ENCODE data around the gene AGRN. TPM values are rescaled to one million over a fixed set of nuclear protein-coding genes. Genes with fewer than 3 reads are reported as not detected.
"Not testable (repeated sequence)": the region's sequence is repeated elsewhere in the genome, so short reads cannot be mapped to it uniquely, and the experiment has no call there.

AGRN gene
- total and polyA plus RNA-seq, 4 donors: 1.8 to 22.4 (median 16.9) TPM

DNA sequence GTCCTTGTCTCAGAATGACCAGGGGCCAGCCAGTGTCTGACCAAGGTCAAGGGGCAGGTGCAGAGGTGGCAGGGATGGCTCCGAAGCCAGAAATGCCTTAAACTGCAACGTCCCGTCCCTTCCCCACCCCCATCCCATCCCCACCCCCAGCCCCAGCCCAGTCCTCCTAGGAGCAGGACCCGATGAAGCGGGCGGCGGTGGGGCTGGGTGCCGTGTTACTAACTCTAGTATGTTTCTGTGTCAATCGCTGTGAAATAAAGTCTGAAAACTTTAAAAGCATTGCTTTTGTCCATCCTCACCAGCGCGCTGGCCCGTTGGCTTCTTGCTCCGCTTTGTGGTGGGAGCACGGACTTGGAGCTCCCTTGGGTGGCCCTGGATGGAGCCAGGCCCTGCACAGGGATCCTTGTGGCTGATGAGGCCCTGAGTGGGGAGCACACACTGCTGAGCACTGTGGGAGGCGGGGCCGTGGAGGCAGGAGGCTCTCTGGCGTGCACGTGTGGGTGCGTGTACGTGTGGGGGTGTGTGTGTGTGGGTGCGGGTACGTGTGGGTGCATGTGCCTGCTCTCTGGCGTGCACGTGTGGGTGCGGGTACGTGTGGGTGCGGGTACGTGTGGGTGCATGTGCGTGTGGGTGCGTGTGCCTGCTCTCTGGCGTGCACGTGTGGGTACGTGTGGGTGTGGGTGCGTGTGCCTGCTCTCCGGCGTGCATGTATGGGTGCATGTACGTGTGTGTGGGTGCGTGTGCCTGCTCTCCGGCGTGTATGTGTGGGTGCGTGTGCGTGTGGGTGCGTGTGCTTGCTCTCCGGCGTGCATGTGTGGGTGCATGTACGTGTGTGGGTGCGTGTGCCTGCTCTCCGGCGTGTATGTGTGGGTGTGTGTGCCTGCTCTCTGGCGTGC lies 36.2 kb downstream of the AGRN start (continued):
- no peak for TF ChIP-seq FOXA2 (IDR thresholded peaks at IDR 0.05)
- TF ChIP-seq HNF4A (conservative IDR thresholded peaks at IDR 0.05): no peak
- no peak for TF ChIP-seq GABPA (IDR thresholded peaks at IDR 0.05 in 1 of 2, conservative IDR thresholded peaks at IDR 0.05 in 1 of 2)
- TF ChIP-seq, protein P1, sequence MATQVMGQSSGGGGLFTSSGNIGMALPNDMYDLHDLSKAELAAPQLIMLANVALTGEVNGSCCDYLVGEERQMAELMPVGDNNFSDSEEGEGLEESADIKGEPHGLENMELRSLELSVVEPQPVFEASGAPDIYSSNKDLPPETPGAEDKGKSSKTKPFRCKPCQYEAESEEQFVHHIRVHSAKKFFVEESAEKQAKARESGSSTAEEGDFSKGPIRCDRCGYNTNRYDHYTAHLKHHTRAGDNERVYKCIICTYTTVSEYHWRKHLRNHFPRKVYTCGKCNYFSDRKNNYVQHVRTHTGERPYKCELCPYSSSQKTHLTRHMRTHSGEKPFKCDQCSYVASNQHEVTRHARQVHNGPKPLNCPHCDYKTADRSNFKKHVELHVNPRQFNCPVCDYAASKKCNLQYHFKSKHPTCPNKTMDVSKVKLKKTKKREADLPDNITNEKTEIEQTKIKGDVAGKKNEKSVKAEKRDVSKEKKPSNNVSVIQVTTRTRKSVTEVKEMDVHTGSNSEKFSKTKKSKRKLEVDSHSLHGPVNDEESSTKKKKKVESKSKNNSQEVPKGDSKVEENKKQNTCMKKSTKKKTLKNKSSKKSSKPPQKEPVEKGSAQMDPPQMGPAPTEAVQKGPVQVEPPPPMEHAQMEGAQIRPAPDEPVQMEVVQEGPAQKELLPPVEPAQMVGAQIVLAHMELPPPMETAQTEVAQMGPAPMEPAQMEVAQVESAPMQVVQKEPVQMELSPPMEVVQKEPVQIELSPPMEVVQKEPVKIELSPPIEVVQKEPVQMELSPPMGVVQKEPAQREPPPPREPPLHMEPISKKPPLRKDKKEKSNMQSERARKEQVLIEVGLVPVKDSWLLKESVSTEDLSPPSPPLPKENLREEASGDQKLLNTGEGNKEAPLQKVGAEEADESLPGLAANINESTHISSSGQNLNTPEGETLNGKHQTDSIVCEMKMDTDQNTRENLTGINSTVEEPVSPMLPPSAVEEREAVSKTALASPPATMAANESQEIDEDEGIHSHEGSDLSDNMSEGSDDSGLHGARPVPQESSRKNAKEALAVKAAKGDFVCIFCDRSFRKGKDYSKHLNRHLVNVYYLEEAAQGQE (IDR thresholded peaks at IDR 0.05): no peak

DNA sequence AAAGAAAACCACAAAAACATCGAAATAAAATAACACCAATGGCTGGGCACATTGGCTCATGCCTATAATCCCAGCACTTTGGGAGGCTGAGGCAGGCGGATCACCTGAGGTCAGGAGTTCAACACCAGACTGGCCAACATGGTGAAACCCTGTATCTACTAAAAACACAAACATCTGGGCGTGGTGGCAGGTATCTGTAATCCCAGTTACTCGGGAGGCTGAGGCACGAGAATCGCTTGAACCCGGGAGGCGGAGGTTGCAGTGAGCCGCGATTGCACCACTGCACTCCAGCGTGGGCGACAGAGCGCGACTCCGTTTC lies 37.8 kb downstream of the AGRN start:
- H3K27ac ChIP-seq (ENCODE audit: low read depth in 1 of 2, low read length in 2 of 2); H3K36me3 ChIP-seq (ENCODE audit: control insufficient read depth in 4 of 4, insufficient read depth in 3 of 4, low read depth in 1 of 4, low read length in 3 of 4); H3K4me3 ChIP-seq (ENCODE audit: low read depth in 1 of 3, low read length in 3 of 3); DNase-seq (ENCODE audit: low spot score); H3K27me3 ChIP-seq (ENCODE audit: control insufficient read depth in 4 of 4, insufficient read depth in 4 of 4, low read length in 3 of 4); H3K9ac ChIP-seq (ENCODE audit: low read depth in 1 of 2, low read length in 2 of 2); H3K9me3 ChIP-seq (ENCODE audit: control insufficient read depth in 4 of 4, low read length in 3 of 4): not testable (repeated sequence)
- 51% methylated on average over 15 of the region's 15 CpGs for WGBS
- peaks cover 8 to 21% (median 14%) of the 10 kb centered on the region in 4 donors for H3K4me1 ChIP-seq (ENCODE audit: control insufficient read depth in 4 of 4, insufficient read depth in 4 of 4, low read length in 3 of 4)

DNA sequence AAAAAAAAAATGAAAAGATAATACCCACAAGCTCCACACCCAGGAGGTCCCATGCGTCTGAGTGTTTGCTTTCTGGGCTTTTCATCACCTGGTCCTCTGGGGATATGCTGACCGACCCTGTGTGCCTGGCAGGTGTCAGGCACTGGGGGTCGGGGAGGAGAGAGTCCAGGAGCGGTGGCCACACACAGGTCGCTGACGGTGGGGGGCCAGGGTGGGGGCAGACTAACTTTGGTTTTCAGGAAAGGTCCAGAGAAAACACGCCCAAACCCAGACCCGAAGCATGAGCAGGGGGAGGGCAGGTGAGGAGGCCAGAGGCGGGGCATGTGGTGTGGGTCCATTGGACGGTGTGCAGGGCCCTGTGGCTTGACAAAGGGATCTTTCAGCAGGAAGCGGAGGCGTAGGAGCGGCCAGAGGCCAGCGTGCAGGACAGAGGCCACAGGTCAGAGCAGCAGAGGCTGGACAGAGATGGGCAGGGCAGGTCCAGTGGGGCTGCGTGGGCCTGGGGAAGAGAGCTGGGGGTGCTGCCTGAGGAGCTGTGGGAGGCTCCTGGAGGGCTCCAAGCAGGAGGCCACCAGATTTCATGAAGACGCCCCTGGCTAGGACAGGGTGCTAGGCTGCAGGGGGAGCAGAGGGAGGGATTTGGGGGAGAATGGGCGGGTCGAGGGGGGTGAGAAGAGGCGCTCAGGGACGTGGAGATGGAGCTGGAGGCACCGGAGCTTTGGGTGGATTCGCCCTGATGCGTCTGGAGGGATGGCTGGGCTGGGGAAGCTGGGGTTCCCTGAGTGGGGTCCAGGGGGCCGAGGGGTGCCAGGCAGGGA lies 38.4 kb downstream of the AGRN start:
- Histone ChIP-seq H3K27ac (ENCODE audit: low read depth in 1 of 2, low read length in 2 of 2) (peak overlapping the region in 1 of 2 donors; percentile 12), H3K9me3 (ENCODE audit: control insufficient read depth in 4 of 4, low read length in 3 of 4) (no peaks in the 10 kb centered on the region), H3K9ac (ENCODE audit: low read depth in 1 of 2, low read length in 2 of 2) (no peak overlapping the region), H3K4me3 (ENCODE audit: low read depth in 1 of 3, low read length in 3 of 3) (peak overlapping the region in 1 of 3 donors; percentile 64), H3K4me1 (ENCODE audit: control insufficient read depth in 4 of 4, insufficient read depth in 4 of 4, low read length in 3 of 4) (peaks cover 8 to 21% (median 14%) of the 10 kb centered on the region in 4 donors), H3K27me3 (ENCODE audit: control insufficient read depth in 4 of 4, insufficient read depth in 4 of 4, low read length in 3 of 4) (peaks cover 0 to 11% (median 4%) of the 10 kb centered on the region in 4 donors), H3K36me3 (ENCODE audit: control insufficient read depth in 4 of 4, insufficient read depth in 3 of 4, low read depth in 1 of 4, low read length in 3 of 4) (peaks cover 0 to 4% (median under 1%) of the 10 kb centered on the region in 4 donors)
- WGBS: 17% methylated on average over 24 of the region's 24 CpGs
- DNase-seq (ENCODE audit: low spot score): no peak
- no peak for TF ChIP-seq TAF1 (conservative IDR thresholded peaks at IDR 0.05)
- TF ChIP-seq RAD21 (IDR thresholded peaks at IDR 0.05): no peak
- TF ChIP-seq, protein P2, sequence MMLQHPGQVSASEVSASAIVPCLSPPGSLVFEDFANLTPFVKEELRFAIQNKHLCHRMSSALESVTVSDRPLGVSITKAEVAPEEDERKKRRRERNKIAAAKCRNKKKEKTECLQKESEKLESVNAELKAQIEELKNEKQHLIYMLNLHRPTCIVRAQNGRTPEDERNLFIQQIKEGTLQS (IDR thresholded peaks at IDR 0.05): no peak
- TF ChIP-seq, protein P3, sequence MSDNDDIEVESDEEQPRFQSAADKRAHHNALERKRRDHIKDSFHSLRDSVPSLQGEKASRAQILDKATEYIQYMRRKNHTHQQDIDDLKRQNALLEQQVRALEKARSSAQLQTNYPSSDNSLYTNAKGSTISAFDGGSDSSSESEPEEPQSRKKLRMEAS (IDR thresholded peaks at IDR 0.05): no peak
- peak; percentile 13 to 74 for TF ChIP-seq HNF4A (conservative IDR thresholded peaks at IDR 0.05)
- TF ChIP-seq EGR1 (IDR thresholded peaks at IDR 0.05; ENCODE audit: low read depth in 2 of 2): peak; percentile 55 to 94
- TF ChIP-seq GABPA (IDR thresholded peaks at IDR 0.05 in 1 of 2, conservative IDR thresholded peaks at IDR 0.05 in 1 of 2): peak in 1 of 2 donors; percentile 56
